H1 (cell line): ENCODE results near the gene COL21A1. TPM values are rescaled to one million over a fixed set of nuclear protein-coding genes. Genes with fewer than 3 reads are reported as not detected.

Source experiments
- ASH2L ChIP-seq: fragments of 200-600, 300-600 bp; sonication (generic); IDR thresholded peaks from one replicate; pipeline ENCODE4 v1.7.1; 2017; ENCODE audit warnings: low read length
- CBX8 ChIP-seq: fragments of 300-800, 300-1000 bp; sonication (generic); IDR thresholded peaks from 2 replicates; pipeline ENCODE4 v1.7.1; 2016; ENCODE audit warnings: low read depth, low read length, borderline replicate concordance
- CEBPB ChIP-seq: IDR thresholded peaks from 2 replicates; pipeline ENCODE4 v1.6.1; 2012; ENCODE audit warnings: low read depth, low read length
- HDAC2 ChIP-seq, 2 experiments: fragments of 300-600 bp in 1 of 2; sonication (generic) in 1 of 2; IDR thresholded peaks; 2 replicates each; pipeline ENCODE4 v1.6.1; 2011 to 2012; ENCODE audit warnings: low read depth in 2 of 2, low read length in 2 of 2, mild to moderate bottlenecking in 2 of 2, moderate library complexity in 2 of 2, borderline replicate concordance in 1 of 2, inconsistent platforms in 1 of 2
- HDAC6 ChIP-seq: IDR thresholded peaks from one replicate; pipeline ENCODE4 v1.7.1; 2012; ENCODE audit warnings: low read depth, mild to moderate bottlenecking, inconsistent platforms, low read length, moderate library complexity
- KDM5A ChIP-seq: fragments of 200-600 bp; IDR thresholded peaks from 2 replicates; pipeline ENCODE4 v1.7.1; 2012; ENCODE audit warnings: mild to moderate bottlenecking, low read length, inconsistent platforms, mixed read lengths
- POLR2AphosphoS5 ChIP-seq: IDR thresholded peaks from 2 replicates; pipeline ENCODE4 v1.6.1; 2011; ENCODE audit warnings: low read depth, low read length
- SIX5 ChIP-seq: IDR thresholded peaks from 2 replicates; pipeline ENCODE4 v1.6.1; 2011; ENCODE audit warnings: mild to moderate bottlenecking, low read depth, low read length
- SRF ChIP-seq: IDR thresholded peaks from 2 replicates; pipeline ENCODE4 v1.6.1; 2011; ENCODE audit warnings: mild to moderate bottlenecking, low read depth, low read length, moderate library complexity
- TAF7 ChIP-seq: optimal IDR thresholded peaks from 2 replicates; pipeline ENCODE3; 2011; ENCODE audit warnings: low read depth, mild to moderate bottlenecking, inconsistent platforms, low read length, moderate library complexity, borderline replicate concordance
- polyA plus RNA-seq, 7 experiments: library from polyadenylated mRNA; depleted of rRNA in 3 of 7; stranded (reverse) in 5 of 7; unstranded in 2 of 7; fragments of >200 nt in 5 of 7; fragments of 200-250 nt in 2 of 7; gene quantifications; 1 replicate in 5 of 7; 2 replicates in 1 of 7; 4 replicates in 1 of 7; pipeline versions ENCODE4 v1.2.1 to v1.2.3, GENCODE V29; 2011 to 2013; ENCODE audit warnings: missing spikeins in 2 of 7, mixed read lengths in 2 of 7
- total RNA-seq: library from RNA; stranded (reverse); fragmentation: NEBNext Ultra II Directional; extraction: Animal tissue kit (Norgen Biotek cat#: 25700); gene quantifications from 2 replicates; pipeline ENCODE4 v1.2.1, GENCODE V29; 2021

Gene COL21A1
- total and polyA plus RNA-seq, 2 of the 8 experiments (the other 6 are each of a cell fraction or from before 2014, with no cell fraction given), result 1.6 to 3.4 TPM

DNA sequence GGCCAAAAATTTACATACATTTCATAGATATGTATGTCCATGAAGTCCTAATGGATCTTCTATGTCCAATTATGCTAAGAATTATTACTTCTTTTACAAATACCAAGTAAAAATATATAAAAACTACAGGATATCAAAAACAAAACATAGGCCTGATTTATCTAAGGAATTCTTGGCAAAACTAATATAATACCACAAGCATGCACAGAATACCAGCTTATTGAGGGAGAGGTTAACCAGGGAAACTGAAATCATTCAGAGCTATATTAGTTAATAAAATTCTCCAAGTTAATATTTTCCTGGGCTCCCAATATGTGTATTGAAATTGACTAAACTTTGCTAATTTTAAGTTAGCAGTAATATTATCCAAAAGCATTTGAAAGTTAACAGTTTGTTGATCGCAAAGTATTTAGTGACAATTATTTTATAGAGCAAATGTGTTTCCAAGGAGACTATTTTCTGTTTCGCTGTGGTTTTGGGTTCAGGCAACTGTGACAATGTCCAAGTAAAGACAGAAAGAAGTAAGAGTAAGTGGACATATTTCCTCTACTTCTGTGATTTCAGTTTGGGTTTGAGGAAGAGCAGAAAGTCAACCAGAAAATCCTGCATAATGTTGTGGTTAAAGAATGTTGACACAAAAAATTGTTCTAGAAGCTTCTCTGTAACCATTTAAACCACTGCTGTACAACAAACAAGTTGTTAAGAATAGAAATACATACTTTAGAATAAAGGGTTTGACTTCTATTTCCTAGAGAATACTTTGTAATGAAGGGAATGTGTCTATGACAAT lies 167.4 kb downstream of the COL21A1 start (continued):
- TF ChIP-seq SIX5, result no peak
- TF ChIP-seq CBX8, result no peak
- TF ChIP-seq HDAC2 (IDR thresholded peaks at IDR 0.05; ENCODE audit: borderline replicate concordance in 1 of 2, low read depth in 2 of 2, low read length in 2 of 2), result no peak
- TF ChIP-seq ASH2L, result no peak
- no peak for TF ChIP-seq TAF7
- no peak for TF ChIP-seq HDAC6
- no peak for TF ChIP-seq CEBPB
- TF ChIP-seq KDM5A, result no peak
- no peak for TF ChIP-seq SRF
- no peak for TF ChIP-seq POLR2AphosphoS5
